HL-60 (cell line): Measurements from ENCODE around the gene CSF1.

Experiments used
- SPI1 ChIP-seq: IDR thresholded peaks from 2 replicates; pipeline ENCODE4 v1.6.1; 2012; ENCODE audit warnings: low read depth, mild to moderate bottlenecking, borderline replicate concordance
- TF ChIP-seq, protein P1 (sequence below): IDR thresholded peaks from one replicate; pipeline ENCODE4 v1.5.1; 2011; ENCODE audit warnings: low read length, control low read depth, inconsistent platforms; ENCODE audit not compliant: insufficient read depth

DNA sequence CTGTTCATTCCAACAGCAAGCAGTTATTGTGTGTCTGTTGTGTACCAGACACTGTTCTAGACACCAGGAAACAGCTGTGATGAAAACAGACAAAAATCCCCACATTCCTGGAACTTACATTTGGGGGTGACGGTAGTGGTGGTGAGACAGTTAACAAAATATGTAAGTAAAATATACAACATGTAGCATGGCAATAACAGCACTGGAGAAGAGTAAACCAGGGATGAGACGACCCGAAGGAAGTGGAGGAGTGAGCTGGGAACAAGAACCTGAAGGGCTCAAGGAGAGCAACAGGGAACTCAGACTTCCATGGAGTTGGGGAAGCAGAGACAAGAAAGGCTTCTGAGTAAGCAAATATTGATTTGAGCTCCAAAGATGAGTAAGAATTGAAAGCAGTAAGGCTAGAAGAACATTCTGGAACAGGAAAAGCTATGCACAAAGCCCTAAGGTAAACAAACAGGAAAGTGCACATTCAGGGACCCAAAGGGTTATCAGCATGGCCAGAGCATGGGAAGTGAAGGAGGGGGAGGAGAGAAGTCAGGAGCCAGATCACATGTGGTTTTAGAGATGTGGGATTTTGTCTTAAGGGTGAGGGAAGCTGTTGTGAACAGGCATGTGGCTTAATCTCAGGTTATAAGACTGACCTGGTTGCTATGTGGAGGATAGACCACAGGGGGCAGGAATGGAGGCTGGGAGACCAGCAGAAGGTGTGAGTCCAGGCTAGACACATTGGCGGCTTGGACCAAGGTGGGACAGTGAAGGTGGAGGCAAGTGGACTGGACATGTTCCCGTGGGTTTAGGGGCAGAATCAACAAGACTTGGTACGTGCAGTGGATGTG lies 7.3 kb downstream of the CSF1 start:
- TF ChIP-seq SPI1 = no peak
- TF ChIP-seq, protein P1, sequence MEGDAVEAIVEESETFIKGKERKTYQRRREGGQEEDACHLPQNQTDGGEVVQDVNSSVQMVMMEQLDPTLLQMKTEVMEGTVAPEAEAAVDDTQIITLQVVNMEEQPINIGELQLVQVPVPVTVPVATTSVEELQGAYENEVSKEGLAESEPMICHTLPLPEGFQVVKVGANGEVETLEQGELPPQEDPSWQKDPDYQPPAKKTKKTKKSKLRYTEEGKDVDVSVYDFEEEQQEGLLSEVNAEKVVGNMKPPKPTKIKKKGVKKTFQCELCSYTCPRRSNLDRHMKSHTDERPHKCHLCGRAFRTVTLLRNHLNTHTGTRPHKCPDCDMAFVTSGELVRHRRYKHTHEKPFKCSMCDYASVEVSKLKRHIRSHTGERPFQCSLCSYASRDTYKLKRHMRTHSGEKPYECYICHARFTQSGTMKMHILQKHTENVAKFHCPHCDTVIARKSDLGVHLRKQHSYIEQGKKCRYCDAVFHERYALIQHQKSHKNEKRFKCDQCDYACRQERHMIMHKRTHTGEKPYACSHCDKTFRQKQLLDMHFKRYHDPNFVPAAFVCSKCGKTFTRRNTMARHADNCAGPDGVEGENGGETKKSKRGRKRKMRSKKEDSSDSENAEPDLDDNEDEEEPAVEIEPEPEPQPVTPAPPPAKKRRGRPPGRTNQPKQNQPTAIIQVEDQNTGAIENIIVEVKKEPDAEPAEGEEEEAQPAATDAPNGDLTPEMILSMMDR = no peak
